Omental fat pad (tissue), 4 donors: Measurements from ENCODE around the gene FGFBP1. TPM values are rescaled to one million over a fixed set of nuclear protein-coding genes. Genes with fewer than 3 reads are reported as not detected.

Experiments used
- ATAC-seq: fragments of 150-250 bp; one replicate; pipeline ENCODE4 v1.9.1; 2016; ENCODE audit warnings: mild to moderate bottlenecking, moderate library complexity; ENCODE audit not compliant: low FRiP score
- DNase-seq: peaks from one replicate; pipeline ENCODE4 v3.0.0-alpha.2; 2019; ENCODE audit warnings: low spot score
- total RNA-seq, 4 donors: library from RNA; depleted of rRNA; stranded (reverse); fragments of >200 nt; gene quantifications; one replicate each; pipeline ENCODE4 v1.1.0, GENCODE V29; 2016
- TF ChIP-seq, protein P1 (sequence below), 3 donors: fragments of 450-650 bp; IDR thresholded peaks; one replicate each; pipeline ENCODE4 v1.5.1; 2016 to 2017; ENCODE audit warnings: antibody characterized with exemption in 3 of 3, mild to moderate bottlenecking in 3 of 3, moderate library complexity in 2 of 3

The FGFBP1 gene
- total RNA-seq, 4 donors from 2014 or later, result 0.50 to 25.8 (median 1.9) TPM

DNA sequence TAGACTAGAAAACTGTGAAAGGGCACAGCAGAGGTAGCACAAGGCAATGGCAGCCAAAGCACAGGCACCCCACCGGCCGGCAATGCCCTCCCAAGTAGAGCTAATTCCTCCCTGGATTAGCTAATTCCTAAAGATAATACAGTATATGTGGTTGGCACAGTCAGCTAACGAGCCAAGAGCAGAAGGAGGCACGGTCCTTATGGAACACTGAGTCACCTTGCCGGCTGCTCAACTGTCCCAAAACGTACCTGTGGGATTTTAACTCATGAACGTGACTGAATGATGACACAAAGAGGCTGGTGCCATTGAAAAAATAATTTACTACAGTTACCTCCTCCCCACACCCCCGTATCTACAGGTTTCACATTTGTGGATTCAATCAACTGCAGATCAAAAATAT, 9.1 kb upstream of the FGFBP1 start:
- TF ChIP-seq, protein P1, sequence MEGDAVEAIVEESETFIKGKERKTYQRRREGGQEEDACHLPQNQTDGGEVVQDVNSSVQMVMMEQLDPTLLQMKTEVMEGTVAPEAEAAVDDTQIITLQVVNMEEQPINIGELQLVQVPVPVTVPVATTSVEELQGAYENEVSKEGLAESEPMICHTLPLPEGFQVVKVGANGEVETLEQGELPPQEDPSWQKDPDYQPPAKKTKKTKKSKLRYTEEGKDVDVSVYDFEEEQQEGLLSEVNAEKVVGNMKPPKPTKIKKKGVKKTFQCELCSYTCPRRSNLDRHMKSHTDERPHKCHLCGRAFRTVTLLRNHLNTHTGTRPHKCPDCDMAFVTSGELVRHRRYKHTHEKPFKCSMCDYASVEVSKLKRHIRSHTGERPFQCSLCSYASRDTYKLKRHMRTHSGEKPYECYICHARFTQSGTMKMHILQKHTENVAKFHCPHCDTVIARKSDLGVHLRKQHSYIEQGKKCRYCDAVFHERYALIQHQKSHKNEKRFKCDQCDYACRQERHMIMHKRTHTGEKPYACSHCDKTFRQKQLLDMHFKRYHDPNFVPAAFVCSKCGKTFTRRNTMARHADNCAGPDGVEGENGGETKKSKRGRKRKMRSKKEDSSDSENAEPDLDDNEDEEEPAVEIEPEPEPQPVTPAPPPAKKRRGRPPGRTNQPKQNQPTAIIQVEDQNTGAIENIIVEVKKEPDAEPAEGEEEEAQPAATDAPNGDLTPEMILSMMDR (IDR thresholded peaks at IDR 0.05), result no peak
- no peak for ATAC-seq
- no peak for DNase-seq

DNA sequence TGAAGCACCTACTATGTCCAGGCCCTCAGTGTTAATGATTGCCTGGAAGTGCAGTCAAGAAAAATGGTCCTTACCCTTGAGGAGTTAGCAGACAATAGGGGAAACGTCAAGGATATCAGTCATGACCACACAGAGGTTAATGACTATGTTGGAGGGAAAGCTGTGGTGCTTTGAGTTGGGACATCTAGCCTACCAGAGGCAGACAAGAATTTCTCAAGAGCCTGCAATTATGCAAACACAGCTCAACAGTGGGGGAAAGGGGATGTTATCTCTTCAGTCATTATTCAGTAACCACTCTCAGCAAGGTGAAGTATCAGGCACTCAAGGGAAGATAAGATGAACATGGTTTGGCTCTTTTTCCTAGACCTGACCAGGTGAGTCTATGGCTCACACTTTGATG, 7.0 kb upstream of the FGFBP1 start:
- DNase-seq, result no peak
- TF ChIP-seq, protein P1 (IDR thresholded peaks at IDR 0.05), result no peak
- ATAC-seq, result no peak

DNA sequence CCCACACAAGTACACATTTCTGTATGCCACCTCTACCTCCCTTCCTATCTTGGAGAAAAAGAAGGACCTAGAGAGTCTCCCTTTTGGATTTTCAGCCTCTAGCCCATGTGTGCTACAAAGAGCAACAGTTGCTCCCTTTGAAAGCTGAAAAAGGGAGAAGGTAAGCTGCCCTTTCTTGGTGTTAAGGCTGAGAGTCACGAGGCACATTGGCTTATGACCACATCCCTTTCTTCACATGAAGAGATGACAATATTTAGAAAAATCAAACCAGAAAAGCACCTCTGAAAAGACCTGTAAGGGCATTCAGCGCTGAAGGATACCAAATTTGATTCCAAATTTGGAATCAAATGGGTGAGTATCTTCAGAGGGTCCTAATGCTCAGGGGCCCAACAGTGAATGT, 6.4 kb upstream of the FGFBP1 start:
- no peak for ATAC-seq
- TF ChIP-seq, protein P1 (IDR thresholded peaks at IDR 0.05), result no peak
- no peak for DNase-seq

DNA sequence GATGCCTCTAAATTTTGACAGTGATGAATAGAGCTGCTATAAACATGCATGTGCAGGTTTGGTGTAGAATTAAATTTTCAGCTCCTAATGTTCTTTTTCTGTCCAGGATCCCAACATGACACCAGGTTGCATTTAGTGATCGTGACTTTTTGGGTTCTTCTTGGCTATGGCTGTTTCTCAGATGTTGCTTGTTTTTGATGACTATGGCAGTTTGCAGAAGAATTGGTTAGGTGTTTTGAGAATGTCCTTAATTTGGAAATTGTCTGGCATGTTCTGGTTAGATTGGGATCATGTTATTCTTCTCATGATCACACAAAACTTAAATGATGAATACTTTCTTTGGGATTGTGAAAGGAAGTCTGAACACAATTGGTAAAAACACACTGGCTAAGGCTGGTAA, 3.7 kb upstream of the FGFBP1 start:
- TF ChIP-seq, protein P1 (IDR thresholded peaks at IDR 0.05), result no peak
- ATAC-seq, result no peak
- DNase-seq, result no peak

DNA sequence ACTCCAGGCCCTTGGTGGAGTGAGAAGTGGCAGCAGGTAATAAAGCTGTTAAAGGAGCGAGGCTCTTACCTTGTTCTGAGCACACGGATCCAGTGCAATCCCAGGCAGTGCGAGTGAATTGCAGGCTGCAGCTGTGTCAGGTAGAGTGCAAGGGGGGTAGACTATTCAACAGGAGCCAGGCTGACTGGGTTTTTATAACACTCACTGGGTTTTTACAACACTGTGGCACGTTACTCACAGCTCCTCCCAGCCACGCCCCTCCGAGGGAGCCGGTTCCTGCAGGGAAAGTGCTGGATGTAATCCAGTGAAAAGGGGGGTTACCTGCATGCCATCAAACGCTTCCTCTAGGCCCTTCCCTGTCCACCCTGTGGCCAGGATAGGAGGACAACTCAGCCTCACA, 358 bp downstream of the FGFBP1 start:
- DNase-seq (no peak), ATAC-seq (peak; percentile 84)
- TF ChIP-seq, protein P1 (IDR thresholded peaks at IDR 0.05), result no peak

DNA sequence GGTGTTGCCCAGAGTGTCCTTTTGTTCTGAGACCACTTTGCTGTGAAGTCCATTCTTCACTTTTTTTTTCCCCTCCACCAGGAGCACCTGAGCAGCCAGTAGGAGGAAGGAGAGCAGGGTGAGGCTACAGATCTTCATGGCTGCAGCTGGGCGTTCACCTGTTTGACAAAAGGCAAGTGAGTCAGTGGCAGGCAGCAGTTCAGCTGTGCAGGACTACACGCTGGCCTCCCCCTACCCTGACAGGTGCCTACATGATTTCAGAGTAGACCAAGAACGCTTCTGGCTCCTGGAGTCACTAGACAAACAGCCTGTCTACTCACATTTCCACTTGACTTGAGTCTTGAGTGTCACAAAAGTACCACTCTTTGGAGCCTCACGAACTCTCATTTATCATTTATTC, 2.0 kb downstream of the FGFBP1 start:
- DNase-seq (no peak), ATAC-seq (no peak)
- TF ChIP-seq, protein P1 (IDR thresholded peaks at IDR 0.05), result no peak

DNA sequence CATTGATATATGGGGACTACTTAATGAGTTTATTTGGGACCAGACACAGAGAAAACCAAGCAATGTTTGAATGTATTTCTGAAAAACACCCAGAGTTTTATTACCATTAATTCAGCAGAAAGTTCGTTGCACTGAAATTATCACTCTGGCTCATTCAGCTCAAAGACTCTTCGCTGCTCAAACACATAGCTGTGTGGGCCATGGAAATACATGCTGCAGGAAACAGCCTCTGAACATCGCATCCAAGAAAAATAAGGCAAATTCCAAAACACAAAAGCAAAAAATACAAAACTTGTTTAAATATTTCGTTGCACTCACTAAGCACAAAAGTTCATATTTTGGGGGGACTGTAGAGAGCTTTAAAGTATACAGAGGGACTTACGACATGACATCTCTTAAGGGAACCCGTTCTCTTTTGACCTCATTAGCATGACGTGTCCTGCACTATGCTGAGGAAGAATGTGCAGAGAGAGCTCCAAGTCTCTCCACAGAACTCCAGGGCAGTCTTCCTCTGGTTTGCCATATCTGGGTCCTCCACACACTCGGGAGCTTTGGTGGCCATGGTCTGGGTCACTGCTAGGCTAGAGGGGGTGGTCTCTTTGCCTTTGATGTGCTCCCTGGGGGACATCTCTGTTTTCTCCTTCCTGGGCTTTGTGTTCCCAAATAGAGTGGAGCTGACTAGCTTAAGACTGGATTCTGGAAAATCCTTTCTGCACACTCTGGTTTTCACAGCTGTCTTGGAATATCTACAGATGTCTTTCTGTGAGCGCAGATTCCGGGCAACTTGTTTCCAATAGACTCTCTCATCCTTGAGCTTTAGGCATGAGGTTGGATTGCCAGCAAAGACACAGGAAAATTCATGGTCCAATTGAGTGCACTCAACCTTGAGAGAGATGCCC, 2.8 kb downstream of the FGFBP1 start:
- no peak for DNase-seq
- TF ChIP-seq, protein P1 (IDR thresholded peaks at IDR 0.05), result no peak
- ATAC-seq, result no peak
